Bronchial epithelial cell (primary cell): Measurements from ENCODE around the gene SNCAIP. TPM values are rescaled to one million over a fixed set of nuclear protein-coding genes. Genes with fewer than 3 reads are reported as not detected.

Experiments
- DNase-seq: peaks from one replicate; pipeline ENCODE4 v3.0.0-alpha.2; 2010; ENCODE audit warnings: low read depth
- FAIRE-seq: peaks from 2 replicates; lab custom pipeline; 2011; peaks lifted over from hg19 to GRCh38; lab: Jason Lieb, UNC
- H3K27me3 ChIP-seq: 2 replicates; pipeline ENCODE4 v1.5.1; 2011; ENCODE audit warnings: low read length; ENCODE audit not compliant: control insufficient read depth, insufficient read depth
- H3K36me3 ChIP-seq: 2 replicates; pipeline ENCODE4 v1.5.1; 2011; ENCODE audit warnings: low read length; ENCODE audit not compliant: control insufficient read depth, insufficient read depth
- H3K4me3 ChIP-seq: 2 replicates; pipeline ENCODE4 v1.5.1; 2011; ENCODE audit warnings: mild to moderate bottlenecking, low read depth, low read length, control low read depth
- total RNA-seq: library from RNA; depleted of rRNA; stranded (reverse); fragments of >200 nt; gene quantifications from 2 replicates; pipeline ENCODE4 v1.2.1, GENCODE V29; 2014
- TF ChIP-seq, protein P1 (sequence below): IDR thresholded peaks from 2 replicates; pipeline ENCODE4 v1.5.1; 2011; ENCODE audit warnings: mild to moderate bottlenecking, moderate library complexity, low read length, control low read depth, inconsistent platforms; ENCODE audit not compliant: insufficient read depth, severe bottlenecking

Gene SNCAIP
- total RNA-seq, 1 donor from 2014 or later: 0.26 TPM

GRCh38 chr5:122469384-122469919 is 157.4 kb downstream of the SNCAIP start:
- Histone ChIP-seq H3K4me3 (no peak overlapping the region), H3K27me3 (no peaks in the 10 kb centered on the region), H3K36me3 (no peaks in the 10 kb centered on the region)
- TF ChIP-seq, protein P1, sequence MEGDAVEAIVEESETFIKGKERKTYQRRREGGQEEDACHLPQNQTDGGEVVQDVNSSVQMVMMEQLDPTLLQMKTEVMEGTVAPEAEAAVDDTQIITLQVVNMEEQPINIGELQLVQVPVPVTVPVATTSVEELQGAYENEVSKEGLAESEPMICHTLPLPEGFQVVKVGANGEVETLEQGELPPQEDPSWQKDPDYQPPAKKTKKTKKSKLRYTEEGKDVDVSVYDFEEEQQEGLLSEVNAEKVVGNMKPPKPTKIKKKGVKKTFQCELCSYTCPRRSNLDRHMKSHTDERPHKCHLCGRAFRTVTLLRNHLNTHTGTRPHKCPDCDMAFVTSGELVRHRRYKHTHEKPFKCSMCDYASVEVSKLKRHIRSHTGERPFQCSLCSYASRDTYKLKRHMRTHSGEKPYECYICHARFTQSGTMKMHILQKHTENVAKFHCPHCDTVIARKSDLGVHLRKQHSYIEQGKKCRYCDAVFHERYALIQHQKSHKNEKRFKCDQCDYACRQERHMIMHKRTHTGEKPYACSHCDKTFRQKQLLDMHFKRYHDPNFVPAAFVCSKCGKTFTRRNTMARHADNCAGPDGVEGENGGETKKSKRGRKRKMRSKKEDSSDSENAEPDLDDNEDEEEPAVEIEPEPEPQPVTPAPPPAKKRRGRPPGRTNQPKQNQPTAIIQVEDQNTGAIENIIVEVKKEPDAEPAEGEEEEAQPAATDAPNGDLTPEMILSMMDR: no peak
- no peak for FAIRE-seq
- no peak for DNase-seq

GRCh38 chr5:122470365-122470764 is 158.3 kb downstream of the SNCAIP start:
- DNase-seq: no peak
- TF ChIP-seq, protein P1: no peak
- Histone ChIP-seq H3K36me3 (no peaks in the 10 kb centered on the region), H3K4me3 (no peak overlapping the region), H3K27me3 (no peaks in the 10 kb centered on the region)
- no peak for FAIRE-seq

- no peak for DNase-seq
- no peak overlapping the region for H3K4me3 ChIP-seq
- no peaks in the 10 kb centered on the region for H3K27me3 ChIP-seq
- TF ChIP-seq, protein P1: no peak
- H3K36me3 ChIP-seq: no peaks in the 10 kb centered on the region
- FAIRE-seq: no peak
Measured at GRCh38 chr5:122471031-122471751, 159.2 kb downstream of the SNCAIP start.

DNA sequence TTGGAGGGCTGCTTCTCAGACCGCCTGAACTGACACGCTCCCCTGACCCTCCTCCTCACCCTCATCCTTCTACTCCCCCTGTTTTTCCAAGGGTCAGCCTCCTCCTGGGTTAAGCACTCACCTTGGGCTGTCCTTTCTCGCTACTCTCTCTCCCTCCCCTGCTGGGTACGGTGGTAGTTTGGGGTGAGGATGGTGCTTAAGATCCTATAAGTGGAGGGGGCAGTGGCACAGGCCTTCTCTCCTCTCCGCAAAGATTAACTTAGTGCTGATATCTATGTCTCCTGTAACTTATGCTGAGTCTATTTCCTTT is 159.7 kb downstream of the SNCAIP start:
- Histone ChIP-seq H3K4me3 (no peak overlapping the region), H3K27me3 (no peaks in the 10 kb centered on the region), H3K36me3 (no peaks in the 10 kb centered on the region)
- no peak for FAIRE-seq
- DNase-seq: no peak
- TF ChIP-seq, protein P1: no peak

DNA sequence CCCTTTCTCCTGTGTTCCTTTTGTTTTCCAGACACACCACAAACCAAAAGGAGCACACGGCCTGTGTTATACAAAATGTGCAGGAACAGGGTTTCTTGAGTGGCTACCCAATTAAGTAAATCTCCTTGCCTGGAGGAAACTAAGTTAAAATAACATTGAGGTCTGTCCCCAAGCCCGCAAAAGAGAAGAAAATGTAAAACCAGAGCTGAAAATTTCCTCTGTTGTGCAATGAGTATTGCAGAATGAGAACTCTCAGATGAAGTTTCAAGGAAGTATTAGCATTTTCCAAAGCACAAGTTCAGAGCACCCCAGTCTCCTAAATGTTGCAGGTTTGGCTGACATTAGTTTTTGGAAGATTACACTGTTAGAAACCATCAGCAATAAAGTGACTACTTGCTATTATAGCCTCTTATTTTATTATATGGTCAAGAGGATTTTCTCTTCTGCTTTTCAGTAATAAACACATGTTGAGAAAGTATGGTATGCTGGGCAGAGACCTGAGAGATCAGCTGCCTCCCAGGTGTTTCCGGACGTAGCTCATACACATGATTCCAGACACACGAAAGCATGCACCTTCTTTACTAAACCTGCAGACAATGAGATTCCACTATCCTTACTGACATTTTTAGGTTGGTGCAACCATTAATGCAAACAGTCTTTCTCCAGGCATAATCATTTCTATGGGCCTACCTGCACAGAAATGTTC is 161.3 kb downstream of the SNCAIP start:
- H3K4me3 ChIP-seq: no peak overlapping the region
- no peaks in the 10 kb centered on the region for H3K36me3 ChIP-seq
- no peak for FAIRE-seq
- H3K27me3 ChIP-seq: no peaks in the 10 kb centered on the region
- no peak for DNase-seq
- TF ChIP-seq, protein P1: no peak
